Lung (tissue), 12 donors: Measurements from ENCODE around the gene SEMA6D. TPM values are rescaled to one million over a fixed set of nuclear protein-coding genes. Genes with fewer than 3 reads are reported as not detected.

ENCODE experiments used
- ATAC-seq: fragments of 200-7000 bp; cut with Tn5 transposase; one replicate; pipeline ENCODE4 v1.9.1; 2020; ENCODE audit warnings: moderate number of reproducible peaks; ENCODE audit not compliant: insufficient read depth, low FRiP score
- DNase-seq, 3 donors: peaks; one replicate each; pipeline ENCODE4 v3.0.0-alpha.2; 2013 to 2017
- H3K27ac ChIP-seq, 2 donors: one replicate each; pipeline ENCODE4 v1.5.1; 2013; ENCODE audit warnings: mild to moderate bottlenecking in 2 of 2, moderate library complexity in 2 of 2, control low read depth in 1 of 2, inconsistent platforms in 1 of 2, low read depth in 1 of 2, low read length in 1 of 2
- H3K27me3 ChIP-seq, 3 donors: one replicate each; pipeline ENCODE4 v1.5.1; 2013; ENCODE audit warnings: low read length in 2 of 3; ENCODE audit not compliant: control insufficient read depth in 3 of 3, insufficient read depth in 3 of 3
- H3K36me3 ChIP-seq, 4 donors: one replicate each; pipeline ENCODE4 v1.5.1; 2013; ENCODE audit warnings: low read length in 4 of 4, mild to moderate bottlenecking in 1 of 4, moderate library complexity in 1 of 4; ENCODE audit not compliant: control insufficient read depth in 4 of 4, insufficient read depth in 4 of 4
- H3K4me1 ChIP-seq, 5 donors: one replicate each; pipeline ENCODE4 v1.5.1; 2013; ENCODE audit warnings: low read length in 5 of 5, mild to moderate bottlenecking in 2 of 5, moderate library complexity in 1 of 5; ENCODE audit not compliant: control insufficient read depth in 5 of 5, insufficient read depth in 5 of 5
- H3K4me3 ChIP-seq: one replicate; pipeline ENCODE4 v1.5.1; 2013; ENCODE audit warnings: mild to moderate bottlenecking, control low read depth, moderate library complexity
- H3K9ac ChIP-seq, 2 donors: one replicate each; pipeline ENCODE4 v1.5.1; 2013; ENCODE audit warnings: low read length in 2 of 2, control low read depth in 1 of 2; ENCODE audit not compliant: insufficient read depth in 1 of 2
- H3K9me3 ChIP-seq, 4 donors: one replicate each; pipeline ENCODE4 v1.5.1; 2013; ENCODE audit warnings: low read length in 3 of 4, mild to moderate bottlenecking in 1 of 4, moderate library complexity in 1 of 4; ENCODE audit not compliant: control insufficient read depth in 4 of 4, insufficient read depth in 3 of 4
- CTCF ChIP-seq: IDR thresholded peaks from 2 replicates; pipeline ENCODE4 v1.5.1; 2012; ENCODE audit warnings: mild to moderate bottlenecking; ENCODE audit errors: control extremely low read depth, extremely low read depth
- WGBS, 2 donors: extraction: QIAGEN DNeasy Blood & Tissue Kit; methylation state at CpG; one replicate each; pipeline ENCODE4 v1.1.7; 2013; 5-methylcytosine and 5-hydroxymethylcytosine counted together
- polyA plus RNA-seq, 2 donors: library from polyadenylated mRNA; stranded (reverse); fragments of 200-250 nt; gene quantifications; one replicate each; pipeline ENCODE4 v1.2.1, GENCODE V29; 2013
- total RNA-seq, 2 donors: library from RNA; depleted of rRNA in 1 of 2; stranded (reverse); fragments of >200 nt in 1 of 2; gene quantifications; one replicate each; pipeline ENCODE4 v1.2.1, GENCODE V29; 2014 to 2021
- donor health status: control.
- donor health status: control.
- donor health status: Bipolar disorder and iron deficiency.
- donor health status: healthy.
- donor health status: DM: yes; HTN: yes; CAD: no.

The SEMA6D gene
- total and polyA plus RNA-seq, 4 donors, result 2.1 to 64.5 (median 4.0) TPM

GRCh38 chr15:47788685-47789084 lies 71.4 kb downstream of the SEMA6D start:
- TF ChIP-seq CTCF, result no peak

GRCh38 chr15:47791161-47791560 lies 73.9 kb downstream of the SEMA6D start:
- WGBS, 2 donors, result 69 to 70% methylated on average over 1 of the region's 1 CpG
- no peak for DNase-seq
- no peak overlapping the region for H3K4me3 ChIP-seq
- H3K9me3 ChIP-seq, result no peaks in the 10 kb centered on the region
- H3K9ac ChIP-seq, result no peak overlapping the region
- TF ChIP-seq CTCF, result no peak
- H3K36me3 ChIP-seq, result no peaks in the 10 kb centered on the region
- H3K27me3 ChIP-seq, result no peaks in the 10 kb centered on the region
- no peak overlapping the region for H3K27ac ChIP-seq
- ATAC-seq, result no peak
- peaks cover 0 to 14% (median 0%) of the 10 kb centered on the region in 5 donors for H3K4me1 ChIP-seq

More at GRCh38 chr15:47788685-47789084, 71.4 kb downstream of the SEMA6D start:
- Histone ChIP-seq H3K4me1 (peaks cover 0 to 4% (median 0%) of the 10 kb centered on the region in 5 donors), H3K9me3 (peaks cover 0 to 1% (median 0%) of the 10 kb centered on the region in 4 donors), H3K27ac (no peak overlapping the region), H3K27me3 (no peaks in the 10 kb centered on the region), H3K9ac (no peak overlapping the region), H3K4me3 (no peak overlapping the region), H3K36me3 (no peaks in the 10 kb centered on the region)
- DNase-seq (no peak), ATAC-seq (no peak)
- 63 to 76% methylated on average over 3 of the region's 3 CpGs for WGBS, 2 donors

DNA sequence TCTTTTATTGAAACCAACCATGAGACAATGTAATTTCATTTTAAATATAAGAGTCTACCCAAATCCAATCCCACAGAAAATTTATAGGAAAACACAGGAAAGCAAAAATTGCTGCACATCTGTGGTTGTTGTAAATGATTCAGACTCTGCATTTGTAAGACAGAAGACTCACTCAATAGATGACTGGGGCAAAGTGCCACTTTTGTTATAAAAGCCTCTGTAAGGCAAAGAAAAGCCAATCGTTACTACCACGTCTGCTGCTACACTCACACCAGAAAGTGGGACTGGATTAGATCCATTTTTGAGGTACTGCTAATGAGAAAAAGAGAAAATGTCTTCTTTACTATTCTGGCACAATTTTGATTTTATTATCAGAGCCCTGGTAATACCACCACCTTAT lies 74.9 kb downstream of the SEMA6D start:
- no peak overlapping the region for H3K9ac ChIP-seq
- H3K9me3 ChIP-seq, result no peaks in the 10 kb centered on the region
- no peak overlapping the region for H3K4me3 ChIP-seq
- DNase-seq, result no peak
- no peak for TF ChIP-seq CTCF
- H3K27ac ChIP-seq, result no peak overlapping the region
- peaks cover 0 to 18% (median 0%) of the 10 kb centered on the region in 5 donors for H3K4me1 ChIP-seq
- no peaks in the 10 kb centered on the region for H3K36me3 ChIP-seq
- 88 to 95% methylated on average over 2 of the region's 2 CpGs for WGBS, 2 donors
- ATAC-seq, result no peak
- H3K27me3 ChIP-seq, result no peaks in the 10 kb centered on the region
